KBM-7 (cell line): ENCODE data around the gene ABLIM1.

ENCODE experiments used
- DNase-seq: peaks from one replicate; pipeline ENCODE4 v3.0.0-alpha.2; 2015
- in situ Hi-C: fragments of 300-500 bp; cut with MboI; formaldehyde crosslinking; loops from 2 replicates; pipeline ENCODE4 v1.14.3; 2020; ENCODE audit warnings: low sequenced_read_pairs, low pct_unique_long_range_greater_than_20kb, mixed read lengths

ABLIM1 gene

GRCh38 chr10:114445332-114445731 lies 212.7 kb downstream of the ABLIM1 start:
- in situ Hi-C loops, result no loop called here
- DNase-seq, result no peak

GRCh38 chr10:114444819-114445218 lies 213.3 kb downstream of the ABLIM1 start:
- in situ Hi-C loops, result no loop called here
- DNase-seq, result no peak

- in situ Hi-C loops, result no loop called here
- DNase-seq, result no peak
These were observed 215.9 kb downstream of the ABLIM1 start for GRCh38 chr10:114442091-114442630.

GRCh38 chr10:114441107-114441506 lies 217.0 kb downstream of the ABLIM1 start:
- in situ Hi-C loops, result no loop called here
- no peak for DNase-seq

GRCh38 chr10:114437473-114438292 lies 220.4 kb downstream of the ABLIM1 start:
- in situ Hi-C loops, result no loop called here
- peak; percentile 33 for DNase-seq

GRCh38 chr10:114436941-114437340 lies 221.1 kb downstream of the ABLIM1 start:
- DNase-seq, result no peak
- in situ Hi-C loops, result no loop called here

GRCh38 chr10:114432566-114433093 lies 225.4 kb downstream of the ABLIM1 start:
- DNase-seq, result no peak
- in situ Hi-C loops, result no loop called here

GRCh38 chr10:114431414-114432135 lies 226.5 kb downstream of the ABLIM1 start:
- no peak for DNase-seq
- in situ Hi-C loops, result no loop called here

GRCh38 chr10:114430688-114431413 lies 227.2 kb downstream of the ABLIM1 start:
- in situ Hi-C loops, result no loop called here
- DNase-seq, result no peak

GRCh38 chr10:114429581-114430335 lies 228.3 kb downstream of the ABLIM1 start:
- in situ Hi-C loops, result no loop called here

GRCh38 chr10:114427124-114427852 lies 230.8 kb downstream of the ABLIM1 start:
- DNase-seq, result no peak
- in situ Hi-C loops, result no loop called here

More at GRCh38 chr10:114429581-114430335, 228.3 kb downstream of the ABLIM1 start:
- DNase-seq, result no peak

- DNase-seq, result no peak
- in situ Hi-C loops, result no loop called here
These were observed 231.6 kb downstream of the ABLIM1 start for GRCh38 chr10:114426476-114426875.

- in situ Hi-C loops, result no loop called here
These were observed 237.1 kb downstream of the ABLIM1 start for GRCh38 chr10:114420811-114421485.

GRCh38 chr10:114418109-114418508 lies 240.0 kb downstream of the ABLIM1 start:
- DNase-seq, result no peak
- in situ Hi-C loops, result no loop called here

More at GRCh38 chr10:114420811-114421485, 237.1 kb downstream of the ABLIM1 start:
- no peak for DNase-seq

GRCh38 chr10:114412907-114413797 lies 244.9 kb downstream of the ABLIM1 start:
- peak; percentile 35 for DNase-seq
- in situ Hi-C loops, result no loop called here

GRCh38 chr10:114408968-114409444 lies 249.1 kb downstream of the ABLIM1 start:
- peak; percentile 33 for DNase-seq
- in situ Hi-C loops, result no loop called here
